IPS-18c (cell line): Measurements from ENCODE around the gene FAM241B.

Experiments used
- H3K4me3 ChIP-seq: 2 replicates; pipeline ENCODE4 v1.7.0; 2013; ENCODE audit warnings: low read depth, mild to moderate bottlenecking, low read length, moderate library complexity; ENCODE audit not compliant: insufficient read depth
- H3K9me3 ChIP-seq: one replicate; pipeline ENCODE4 v1.6.1; 2013; ENCODE audit warnings: mild to moderate bottlenecking, low read length, moderate library complexity; ENCODE audit not compliant: control insufficient read depth, insufficient read depth

Gene FAM241B

DNA sequence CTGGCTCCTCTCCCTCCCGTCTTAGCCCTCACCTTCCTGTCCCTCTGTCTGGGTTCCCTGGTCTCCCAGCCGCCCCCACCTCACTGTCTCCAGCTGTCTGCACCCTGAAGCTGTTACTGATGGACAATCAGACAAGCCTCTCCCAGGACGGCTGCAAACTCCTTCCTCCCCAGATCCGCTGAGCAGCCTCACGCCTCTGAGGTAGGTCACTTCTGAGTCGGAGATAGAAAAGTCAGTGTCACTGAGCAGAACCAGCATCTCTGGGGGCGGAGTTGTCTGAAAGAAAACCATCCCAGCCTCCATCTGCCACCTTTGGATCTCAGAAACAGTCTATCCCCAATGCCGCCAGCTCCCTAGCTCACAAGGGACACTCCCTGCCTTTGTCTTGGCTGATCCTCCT is 27.4 kb downstream of the FAM241B start:
- Histone ChIP-seq H3K4me3 (no peak overlapping the region), H3K9me3 (no peaks in the 10 kb centered on the region)

DNA sequence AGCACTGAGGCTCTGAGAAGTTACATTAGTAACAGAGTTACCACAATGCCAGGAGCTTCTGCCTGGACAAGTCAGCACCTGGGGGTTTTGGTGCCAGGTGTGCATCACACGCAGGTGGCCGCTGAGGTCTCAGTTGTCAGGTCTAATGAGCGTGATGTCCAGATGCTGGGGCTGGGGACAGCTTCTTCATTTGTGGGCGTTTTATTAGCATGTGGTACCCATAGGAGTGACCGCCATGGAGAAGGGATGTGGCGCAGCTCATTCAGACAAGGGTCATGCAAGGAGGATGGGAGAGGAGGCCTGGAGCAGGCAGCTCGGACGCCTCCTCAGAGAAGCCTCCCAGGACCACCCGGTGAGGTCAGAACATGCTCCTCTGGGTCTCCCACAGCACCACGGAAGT is 27.8 kb downstream of the FAM241B start:
- Histone ChIP-seq H3K4me3 (no peak overlapping the region), H3K9me3 (no peaks in the 10 kb centered on the region)

DNA sequence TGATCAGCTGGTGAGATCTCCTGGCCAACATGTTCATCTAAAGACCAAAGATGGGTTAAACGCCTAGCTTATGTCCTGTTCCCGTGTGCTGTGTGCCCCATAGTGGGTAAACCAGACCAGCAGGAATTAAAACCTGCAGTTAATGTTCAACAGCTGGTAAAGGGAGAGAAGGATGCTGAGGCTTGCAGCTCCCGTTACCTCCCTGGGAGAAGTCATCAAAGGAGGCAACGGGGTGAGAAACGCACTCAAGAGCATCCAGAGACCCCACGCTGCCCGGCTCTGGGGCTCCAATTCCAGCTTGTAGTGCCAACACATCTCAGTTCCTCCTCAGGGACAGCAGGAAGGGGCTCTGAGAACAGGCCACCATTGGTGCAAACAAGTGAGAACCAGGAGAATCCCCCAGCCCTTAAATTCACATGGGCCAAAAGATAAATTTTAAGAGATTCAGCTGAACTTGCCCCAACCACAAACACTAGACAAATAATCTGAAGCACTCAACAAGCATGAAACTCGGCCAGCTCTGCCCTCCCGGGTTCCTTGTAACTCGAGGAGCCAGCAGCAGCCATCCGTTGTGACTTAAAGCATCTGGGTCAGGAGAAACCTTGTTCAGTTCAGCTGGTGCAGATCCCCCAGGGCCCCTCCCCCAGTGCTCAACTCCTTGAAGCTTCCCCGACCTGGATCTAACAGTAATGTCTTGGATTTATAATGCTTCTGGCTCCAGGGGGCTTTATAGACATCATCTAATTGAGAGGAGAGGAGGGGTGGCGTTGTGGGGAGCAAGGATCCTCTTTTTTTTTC is 29.4 kb downstream of the FAM241B start:
- H3K9me3 ChIP-seq = no peaks in the 10 kb centered on the region
- no peak overlapping the region for H3K4me3 ChIP-seq

DNA sequence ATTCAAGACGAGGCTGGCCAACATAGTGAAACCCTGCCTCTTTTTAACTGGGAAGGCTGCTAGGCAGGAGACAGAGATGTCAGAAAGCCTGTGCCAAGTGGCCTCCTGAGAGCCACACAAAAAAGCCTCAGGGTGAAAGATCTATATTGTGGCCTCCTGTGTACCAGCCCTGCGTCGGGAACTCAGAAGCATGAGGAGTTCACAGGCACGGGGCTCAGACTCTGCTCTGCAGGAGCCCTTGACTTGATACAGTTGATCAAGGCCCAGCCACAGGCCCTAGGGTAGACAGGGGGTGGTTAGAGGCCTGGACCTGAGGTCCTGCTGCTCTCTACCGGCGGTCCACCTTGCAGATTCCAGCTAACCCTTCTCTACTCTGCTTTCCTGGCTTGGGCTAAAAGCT is 30.2 kb downstream of the FAM241B start:
- Histone ChIP-seq H3K4me3 (no peak overlapping the region), H3K9me3 (no peaks in the 10 kb centered on the region)

DNA sequence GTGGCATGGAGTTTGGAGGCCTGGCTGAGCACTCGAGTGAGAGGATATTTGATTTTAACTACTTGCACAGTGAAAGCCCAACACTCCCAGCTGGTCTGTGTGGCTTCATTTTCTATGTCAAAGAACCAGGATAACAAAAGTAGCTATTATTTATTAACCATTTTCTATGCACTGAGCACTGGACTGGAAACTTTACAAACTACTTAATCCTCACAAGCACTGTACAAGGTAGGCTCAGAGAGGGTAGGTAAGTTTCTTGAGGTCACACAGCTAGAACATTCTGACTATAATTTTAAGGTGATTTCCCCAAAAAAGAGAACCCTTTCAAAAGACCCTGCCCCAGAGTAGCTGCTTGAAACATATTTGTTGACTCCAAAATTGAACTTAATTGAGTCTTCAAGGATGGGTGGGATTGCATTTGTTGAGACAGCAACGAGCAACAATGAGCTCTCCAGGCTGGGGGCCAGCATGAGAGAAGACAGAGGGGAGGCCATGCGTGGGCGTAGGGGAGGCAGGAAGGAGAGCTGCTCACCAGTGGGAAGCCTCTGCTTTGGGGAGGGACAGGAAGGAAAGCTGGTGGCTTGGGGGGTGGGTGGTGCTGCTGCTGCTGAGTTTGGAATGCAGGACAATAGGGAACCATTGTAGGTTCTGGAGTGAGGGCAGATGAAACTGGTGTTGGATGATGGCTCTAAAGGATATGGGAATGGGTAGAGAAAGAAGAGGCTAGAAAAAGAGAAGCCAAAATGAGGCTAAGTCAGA is 31.5 kb downstream of the FAM241B start:
- H3K9me3 ChIP-seq = no peaks in the 10 kb centered on the region
- no peak overlapping the region for H3K4me3 ChIP-seq

DNA sequence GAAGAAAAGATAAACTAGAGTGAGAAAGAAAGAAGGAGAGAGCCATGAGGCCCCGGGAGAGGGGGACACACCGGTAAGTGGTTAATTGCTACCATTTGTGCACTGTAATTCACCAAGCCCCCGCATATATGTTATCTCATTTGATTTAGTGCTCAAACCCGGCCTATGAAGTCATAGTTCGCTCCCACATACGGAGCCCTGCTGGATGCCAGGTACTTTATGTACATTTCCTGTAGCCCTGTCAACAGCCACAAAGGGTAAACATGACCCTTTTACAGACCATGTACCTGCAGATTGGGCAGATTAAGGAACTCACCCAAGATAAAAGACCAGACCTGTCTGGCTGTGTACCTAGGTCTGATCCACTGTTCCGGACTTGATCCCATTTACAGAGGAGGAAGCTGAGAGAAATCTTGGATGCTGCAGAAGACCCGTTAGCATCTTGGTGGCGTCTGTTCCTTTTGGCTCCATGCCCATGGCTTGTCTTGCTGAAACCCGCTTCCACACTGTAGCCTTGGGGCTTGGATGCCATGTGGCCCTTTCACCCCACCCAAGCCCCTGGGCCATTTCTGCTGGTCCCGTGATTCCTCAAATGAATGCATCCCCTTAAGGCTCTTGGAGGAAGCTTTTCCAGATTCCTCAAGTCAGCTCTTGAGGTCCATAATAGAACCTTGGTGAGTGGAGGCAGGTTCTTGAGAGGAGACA is 32.3 kb downstream of the FAM241B start:
- H3K4me3 ChIP-seq = no peak overlapping the region

DNA sequence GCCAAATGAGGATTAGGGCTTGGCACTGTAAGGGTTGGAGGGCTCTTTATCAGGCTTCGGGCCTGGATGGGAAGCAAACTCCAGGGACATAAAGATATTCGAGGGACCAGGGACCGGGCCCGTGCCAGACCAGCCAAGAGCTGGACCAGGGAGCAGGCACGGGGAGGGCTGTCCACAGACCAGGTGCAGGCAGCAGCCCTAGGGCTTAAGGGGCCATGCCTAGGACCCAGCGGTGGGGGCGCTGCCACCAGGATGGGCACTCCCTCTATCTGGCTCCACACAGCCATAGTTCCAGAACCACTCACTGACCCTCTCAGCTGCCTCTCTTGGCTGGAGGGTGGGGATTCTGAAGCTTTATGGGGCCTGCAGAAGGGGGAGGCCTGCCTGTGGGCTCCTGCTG is 32.9 kb downstream of the FAM241B start:
- Histone ChIP-seq H3K4me3 (no peak overlapping the region), H3K9me3 (no peaks in the 10 kb centered on the region)

More for the DNA sequence above, 32.3 kb downstream of the FAM241B start:
- no peaks in the 10 kb centered on the region for H3K9me3 ChIP-seq

DNA sequence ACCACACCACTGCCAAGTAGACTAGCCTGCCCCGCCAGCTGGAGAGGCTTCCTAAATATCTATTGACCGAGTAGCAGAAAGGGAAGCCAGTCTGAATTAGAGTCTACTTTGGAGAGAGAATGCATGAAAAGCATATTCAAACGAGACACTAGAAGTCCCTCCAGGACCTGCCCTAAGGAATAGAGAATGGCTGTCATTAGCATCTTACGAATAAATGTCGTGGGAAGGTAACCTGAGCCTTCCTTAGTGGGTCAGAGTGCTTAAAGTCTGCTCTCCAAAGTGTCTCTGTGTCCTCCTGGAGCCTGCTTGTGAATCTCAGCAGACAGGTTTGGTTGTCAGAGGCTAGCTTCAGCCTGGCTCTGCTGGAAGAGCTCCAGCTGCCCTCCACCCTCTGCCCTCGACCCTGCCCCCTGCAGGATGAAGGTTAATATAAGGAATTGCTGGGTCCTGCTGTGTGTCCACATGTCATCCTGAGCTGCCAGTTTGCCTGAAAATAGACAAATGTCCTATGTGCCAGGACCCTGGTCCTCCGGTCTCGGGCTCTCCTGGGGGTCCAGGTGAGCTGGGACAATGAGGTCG is 33.4 kb downstream of the FAM241B start:
- H3K4me3 ChIP-seq = no peak overlapping the region
- H3K9me3 ChIP-seq = no peaks in the 10 kb centered on the region

DNA sequence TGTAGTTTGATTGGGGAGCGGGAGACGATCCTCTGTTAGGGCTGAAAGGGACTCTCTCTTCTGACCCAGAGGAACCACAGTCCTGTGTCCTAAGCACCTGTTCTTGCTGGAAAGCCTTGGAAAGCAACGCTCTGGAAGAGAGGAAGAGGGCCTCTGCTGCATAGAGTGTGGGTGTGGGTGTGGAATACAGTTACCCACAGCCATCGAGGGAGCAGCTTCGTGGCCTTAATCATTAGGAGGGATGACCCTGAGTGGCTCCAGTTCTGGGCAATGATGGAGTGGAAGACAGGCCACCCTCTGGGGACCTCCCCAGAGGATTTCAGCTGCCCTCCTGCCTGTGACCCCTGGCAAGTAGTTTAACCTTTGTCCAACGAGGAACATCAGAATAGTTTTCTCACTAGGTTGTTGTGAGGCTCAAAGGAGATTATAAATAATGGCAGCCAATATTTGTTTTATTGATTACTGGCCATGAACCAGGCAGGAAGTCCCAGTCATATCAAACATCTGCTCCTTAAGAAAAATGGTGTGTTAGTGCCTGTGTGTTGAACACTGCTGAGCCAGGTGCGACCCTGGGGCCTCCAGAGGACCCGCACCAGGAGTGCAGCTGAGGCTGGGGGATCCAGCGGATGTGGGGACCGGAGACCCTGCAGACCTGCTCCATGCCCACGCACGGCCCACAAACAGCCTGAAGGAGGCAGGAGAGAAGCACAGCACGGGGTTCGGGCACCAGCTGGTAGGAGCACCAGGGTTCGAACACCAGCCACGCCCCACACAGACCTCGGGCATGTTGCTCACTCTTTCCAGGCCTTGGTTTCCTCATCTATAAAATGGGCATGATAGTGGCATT is 35.6 kb downstream of the FAM241B start:
- H3K9me3 ChIP-seq = no peaks in the 10 kb centered on the region

DNA sequence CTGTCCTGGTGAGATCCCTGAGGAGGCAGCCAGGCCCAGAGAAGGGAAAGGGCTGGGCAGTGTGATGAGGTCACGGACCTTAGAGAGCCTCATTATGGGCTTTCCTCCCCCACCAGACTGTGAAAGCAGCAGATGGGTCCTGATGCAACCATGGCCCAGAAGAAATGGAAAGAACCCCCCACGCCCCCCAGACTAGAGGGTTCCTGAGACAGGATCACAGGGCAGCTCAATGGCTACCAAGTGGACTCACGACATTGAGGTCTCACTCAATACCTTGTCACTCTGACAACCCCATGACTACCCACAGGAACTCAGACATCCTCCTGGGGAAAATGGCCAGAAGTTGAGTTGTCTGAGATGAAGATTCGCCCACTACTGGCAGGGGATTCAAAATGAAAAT is 36.7 kb downstream of the FAM241B start:
- Histone ChIP-seq H3K4me3 (no peak overlapping the region), H3K9me3 (no peaks in the 10 kb centered on the region)

More for the DNA sequence above, 35.6 kb downstream of the FAM241B start:
- H3K4me3 ChIP-seq = no peak overlapping the region

DNA sequence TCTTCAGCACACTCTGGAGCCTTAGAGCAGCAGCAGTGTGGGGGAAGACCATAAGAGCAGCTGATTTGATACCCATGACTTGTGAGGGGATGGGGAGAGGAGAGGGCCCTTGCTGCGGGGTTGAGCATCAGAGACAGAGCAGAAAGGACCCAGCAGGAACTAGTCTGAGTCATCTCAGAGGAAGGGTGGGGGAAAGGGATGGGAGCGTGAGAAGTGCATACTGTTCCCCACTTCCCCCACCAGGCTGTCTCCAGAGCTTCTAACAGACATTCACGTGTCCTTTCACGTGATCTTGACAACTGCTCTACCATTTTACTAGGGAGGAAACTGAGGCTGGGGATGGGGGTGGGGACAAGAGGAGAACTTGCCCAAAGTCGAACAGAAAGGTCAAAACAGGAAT is 38.7 kb downstream of the FAM241B start:
- no peaks in the 10 kb centered on the region for H3K9me3 ChIP-seq
- H3K4me3 ChIP-seq = no peak overlapping the region

DNA sequence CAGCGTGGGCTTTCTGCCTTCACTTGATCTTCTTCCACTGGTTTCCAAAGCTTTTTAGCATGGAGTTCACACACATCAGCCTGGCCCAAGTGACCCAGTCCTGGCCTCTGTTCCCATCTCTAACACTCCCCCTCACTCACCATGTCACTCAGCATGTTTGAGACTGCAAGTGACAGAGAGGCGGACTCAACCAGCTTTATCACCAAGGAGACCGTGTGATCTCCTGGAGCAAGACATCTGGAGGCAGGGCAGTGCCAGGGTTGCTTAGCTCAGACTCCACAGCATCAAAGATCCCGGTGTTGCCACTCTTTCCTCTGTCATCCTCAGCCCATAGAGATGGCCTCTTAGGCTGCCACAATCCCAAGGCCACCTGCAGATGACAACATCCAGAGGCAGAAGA is 39.4 kb downstream of the FAM241B start:
- Histone ChIP-seq H3K4me3 (no peak overlapping the region), H3K9me3 (no peaks in the 10 kb centered on the region)

DNA sequence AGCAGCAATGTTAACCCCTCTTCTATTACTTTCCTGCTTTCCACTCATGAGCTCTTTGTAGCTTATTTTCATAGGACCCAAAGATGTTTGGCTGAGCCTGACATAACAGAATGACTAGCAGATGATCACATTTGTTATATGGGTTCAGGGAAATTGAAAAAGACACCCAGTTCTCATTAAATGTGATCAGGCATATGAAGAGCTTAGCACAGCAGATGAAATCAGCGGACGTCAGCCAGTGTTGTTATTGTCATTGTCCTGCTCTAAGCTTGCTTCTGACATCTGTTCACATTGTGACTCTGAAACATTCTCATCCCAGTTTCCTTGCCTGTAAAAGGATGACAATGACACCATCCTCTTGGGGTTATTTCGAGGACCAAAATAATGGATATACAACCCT is 43.5 kb downstream of the FAM241B start:
- H3K4me3 ChIP-seq = no peak overlapping the region
- no peaks in the 10 kb centered on the region for H3K9me3 ChIP-seq

DNA sequence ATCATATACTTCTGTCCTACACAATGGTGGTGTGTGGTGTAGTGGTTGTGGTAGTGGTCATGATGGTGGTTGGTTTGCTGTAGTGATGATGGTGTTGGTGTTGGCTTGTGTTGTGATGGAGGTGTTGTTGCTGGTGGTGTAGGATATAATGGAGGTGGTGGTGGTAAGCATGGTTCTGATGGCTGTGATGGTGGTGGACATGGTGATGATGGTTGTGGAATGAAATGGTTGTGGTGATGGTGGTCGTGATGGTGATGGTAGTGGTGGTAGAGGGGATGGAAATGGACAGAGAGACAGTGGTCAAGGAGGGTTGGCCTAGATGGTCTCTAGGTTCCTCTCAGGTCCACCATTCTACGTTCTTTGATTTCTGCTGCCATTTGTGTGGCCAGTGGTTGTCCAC is 44.7 kb downstream of the FAM241B start:
- Histone ChIP-seq H3K9me3 (no peaks in the 10 kb centered on the region), H3K4me3 (no peak overlapping the region)

DNA sequence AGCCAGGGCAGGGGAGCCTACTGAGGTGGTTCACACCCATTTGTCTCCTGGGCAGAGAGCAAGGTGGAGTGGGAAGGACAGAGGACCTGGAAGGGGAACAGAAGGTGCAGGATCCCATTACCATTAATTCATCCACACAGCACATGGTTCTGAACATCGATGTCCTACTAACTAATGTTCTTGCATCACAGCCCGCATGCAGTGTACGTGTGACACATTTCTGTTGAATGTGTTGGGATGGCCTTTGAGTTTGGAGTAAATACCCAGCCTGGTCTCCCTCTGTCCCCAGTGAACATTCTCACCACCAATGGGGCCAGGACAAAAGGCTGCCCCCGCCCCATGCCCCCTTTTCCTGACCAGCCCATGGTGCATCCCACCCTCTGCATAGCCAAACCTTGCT is 46.3 kb downstream of the FAM241B start:
- Histone ChIP-seq H3K9me3 (no peaks in the 10 kb centered on the region), H3K4me3 (no peak overlapping the region; the same call in 1 of the 2 replicates)

DNA sequence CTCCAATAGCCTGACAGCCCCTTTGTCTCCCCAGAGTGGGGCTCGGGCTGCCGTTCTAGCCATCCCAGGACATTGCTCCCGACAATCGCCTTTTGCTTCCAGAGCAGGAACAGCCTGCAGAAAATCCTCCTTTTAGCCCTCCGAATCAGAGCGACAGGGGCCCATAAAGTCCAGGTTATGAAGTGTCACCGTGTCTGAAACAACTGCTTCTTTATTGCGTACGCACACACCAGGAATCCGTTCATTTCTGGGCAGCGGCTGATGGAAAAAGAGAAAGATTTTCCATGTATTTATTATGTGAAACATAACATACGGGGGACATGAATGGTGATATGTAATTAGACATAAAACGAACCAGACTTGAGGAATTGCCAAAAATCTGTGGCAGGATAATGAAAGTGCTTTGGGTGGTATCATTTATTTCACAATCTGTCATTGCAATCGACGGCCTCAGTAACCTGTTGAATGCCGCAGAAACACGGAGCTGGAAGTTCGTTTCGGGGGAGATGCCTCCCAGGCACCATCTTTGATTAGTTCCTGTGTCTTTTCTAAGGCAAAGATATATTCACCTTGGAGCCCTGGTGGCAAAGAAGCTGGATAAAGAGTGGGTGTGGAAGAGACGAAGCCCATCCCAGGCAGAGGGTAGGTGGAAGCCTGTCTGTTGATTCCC is 48.1 kb downstream of the FAM241B start:
- H3K4me3 ChIP-seq = no peak overlapping the region

More for the DNA sequence above, 48.1 kb downstream of the FAM241B start:
- H3K9me3 ChIP-seq = no peaks in the 10 kb centered on the region
